Astrocyte of the spinal cord (primary cell): ENCODE results near the gene TPO.
A peak's percentile ranks its signal among the peaks of the same experiment; 100 is the strongest.

Experiments used
- DNase-seq: peaks from one replicate; pipeline ENCODE4 v3.0.0; 2011; ENCODE audit warnings: low read depth, low spot score
- H3K4me3 ChIP-seq: 2 replicates; pipeline ENCODE4 v1.5.1; 2011; ENCODE audit warnings: low read depth, mild to moderate bottlenecking, low read length, moderate library complexity
- CTCF ChIP-seq: IDR thresholded peaks from 2 replicates; pipeline ENCODE4 v1.5.1; 2012; ENCODE audit warnings: low read depth, mild to moderate bottlenecking, low read length, inconsistent platforms
- in situ Hi-C: cut with HindIII; loops from 2 replicates; pipeline ENCODE4 v1.10.0; 2017; ENCODE audit warnings: low sequenced_read_pairs

Gene TPO

GRCh38 chr2:1582891-1583341, 169.7 kb downstream of the TPO start:
- in situ Hi-C loops = no loop called here

DNA sequence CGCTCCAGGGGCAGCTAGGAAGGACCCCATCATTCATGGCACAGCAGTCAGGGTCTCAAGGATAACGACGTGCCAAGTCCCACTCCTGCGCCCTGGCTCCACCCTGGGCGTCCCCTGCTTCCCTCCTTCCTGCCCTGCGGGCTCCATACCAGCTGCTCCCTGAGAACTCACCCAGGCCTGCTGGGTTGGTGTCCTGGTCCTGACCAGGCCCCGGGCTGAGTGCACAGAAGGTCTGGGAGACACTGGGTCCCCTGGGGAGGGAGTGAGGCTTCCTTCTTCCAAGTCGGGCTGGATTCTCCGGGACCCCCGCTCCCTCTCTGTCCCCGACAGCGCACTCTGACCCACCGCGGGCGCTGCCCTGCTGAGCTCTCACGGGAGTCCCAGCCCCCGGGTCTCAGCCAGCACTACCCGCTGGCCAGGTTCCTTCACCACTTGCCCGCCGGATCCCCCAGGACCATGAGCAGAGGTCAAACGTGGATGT, 170.8 kb downstream of the TPO start:
- in situ Hi-C loops = no loop called here
- no peak for TF ChIP-seq CTCF
- no peak for DNase-seq
- no peak overlapping the region for H3K4me3 ChIP-seq

More at GRCh38 chr2:1582891-1583341, 169.7 kb downstream of the TPO start:
- no peak overlapping the region for H3K4me3 ChIP-seq
- DNase-seq = no peak
- no peak for TF ChIP-seq CTCF

DNA sequence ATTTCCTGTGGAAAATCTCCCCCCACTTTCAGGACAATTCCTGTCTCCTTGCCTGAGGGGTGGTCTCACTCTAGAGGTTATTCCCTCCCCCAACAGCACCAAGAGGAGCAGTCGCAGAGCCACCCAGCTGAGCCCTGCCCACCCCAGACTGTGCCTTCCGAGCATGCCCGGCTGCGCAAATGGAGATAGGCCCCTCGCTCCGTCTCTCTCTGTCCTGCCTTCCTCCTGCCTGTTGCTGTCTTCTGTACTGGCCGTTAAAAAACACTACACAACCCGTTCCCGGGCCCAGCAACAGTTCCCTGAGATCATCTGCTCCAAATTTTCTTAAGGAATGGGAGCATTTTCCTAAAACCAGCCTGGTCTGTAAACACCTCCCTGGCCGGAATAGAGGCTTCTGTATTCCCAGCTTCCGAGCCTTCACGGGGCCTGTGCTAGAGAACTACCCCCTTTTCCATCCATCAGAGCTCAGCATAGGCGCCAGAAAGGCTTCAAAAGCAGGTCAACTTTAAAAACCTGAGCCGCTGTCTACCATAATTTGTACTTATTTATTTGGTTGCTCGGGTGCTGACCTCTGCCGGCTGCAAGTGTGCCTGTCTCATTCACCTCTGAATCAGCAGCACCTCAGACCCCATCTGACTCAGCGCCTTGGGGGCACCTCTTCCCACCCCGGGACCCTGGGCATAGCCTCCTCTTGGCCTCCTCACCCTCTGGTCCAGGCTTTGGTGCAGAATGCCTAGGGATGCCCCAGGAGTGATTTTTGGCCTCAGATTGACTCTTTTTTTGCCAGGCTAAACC, 171.6 kb downstream of the TPO start:
- peak; percentile 39 for TF ChIP-seq CTCF
- no peak for DNase-seq

GRCh38 chr2:1585635-1586034, 172.4 kb downstream of the TPO start:
- H3K4me3 ChIP-seq = no peak overlapping the region
- no peak for DNase-seq
- in situ Hi-C loops = no loop called here
- TF ChIP-seq CTCF = no peak

More for the DNA sequence above, 171.6 kb downstream of the TPO start:
- no peak overlapping the region for H3K4me3 ChIP-seq
- in situ Hi-C loops = no loop called here

- in situ Hi-C loops = no loop called here
- H3K4me3 ChIP-seq = no peak overlapping the region
- no peak for TF ChIP-seq CTCF
- DNase-seq = no peak
These were observed 173.1 kb downstream of the TPO start for GRCh38 chr2:1586251-1586922.

DNA sequence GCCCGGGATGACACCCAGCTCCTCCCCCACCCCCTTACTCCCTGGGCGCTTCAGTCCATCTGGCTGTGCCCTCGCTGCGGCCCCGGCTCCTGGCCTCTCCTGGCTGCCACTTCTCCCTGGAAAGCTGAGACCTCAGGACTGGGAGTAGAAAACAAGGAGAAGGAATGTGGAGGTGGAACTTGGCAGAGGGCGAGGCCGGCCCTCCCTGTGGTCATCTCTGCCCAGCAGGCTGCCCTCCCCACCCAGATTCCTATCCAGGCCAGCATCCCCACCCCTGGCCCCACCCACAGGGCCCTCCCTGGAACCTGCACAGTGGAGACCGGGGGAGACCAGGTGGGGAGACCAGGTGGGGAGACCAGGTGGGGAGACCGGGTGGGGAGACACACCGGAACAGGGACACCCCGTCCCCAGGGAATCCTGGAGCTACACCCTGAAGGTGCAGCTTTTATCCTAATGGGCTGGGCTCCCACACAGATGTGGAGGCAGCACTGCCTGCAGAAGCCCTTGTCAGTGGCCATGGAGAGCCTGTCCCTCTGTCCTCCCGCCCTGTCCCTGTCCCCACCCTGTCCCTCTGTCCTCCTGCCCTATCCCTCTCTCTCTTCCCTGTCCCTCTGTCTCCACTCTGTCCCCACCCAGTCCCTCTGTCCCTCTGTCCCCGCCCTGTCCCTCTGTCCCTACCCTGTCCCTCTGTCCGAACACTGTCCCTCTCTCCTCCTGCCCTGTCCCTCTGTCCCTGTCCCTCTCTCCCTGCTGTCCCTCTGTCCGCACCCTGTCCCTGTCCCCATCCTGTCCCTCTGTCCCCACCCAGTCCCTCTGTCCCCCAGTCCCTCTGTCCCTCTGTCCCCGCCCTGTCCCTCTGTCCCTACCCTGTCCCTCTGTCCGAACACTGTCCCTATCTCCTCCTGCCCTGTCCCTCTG, 173.9 kb downstream of the TPO start:
- in situ Hi-C loops = no loop called here
- DNase-seq = no peak
- H3K4me3 ChIP-seq = no peak overlapping the region
- no peak for TF ChIP-seq CTCF
